Uterus (tissue), 4 donors: ENCODE data around the gene CACNA1C. TPM values are rescaled to one million over a fixed set of nuclear protein-coding genes. Genes with fewer than 3 reads are reported as not detected.

ENCODE experiments used
- DNase-seq, 2 donors: peaks; one replicate each; pipeline ENCODE4 v3.0.0-alpha.2; 2019 to 2020
- H3K27ac ChIP-seq, 2 donors: fragments of 200-600 bp; sonication (generic); 1 replicate in 1 of 2; 2 replicates in 1 of 2; pipeline ENCODE4 v1.5.1; 2016 to 2018
- H3K27me3 ChIP-seq, 2 donors: fragments of 200-600 bp; sonication (generic); one replicate each; pipeline ENCODE4 v1.5.1; 2018 to 2019; ENCODE audit warnings: control low read depth in 1 of 2
- H3K36me3 ChIP-seq, 2 donors: fragments of 200-600 bp; sonication (generic); one replicate each; pipeline ENCODE4 v1.5.1; 2019; ENCODE audit warnings: control low read depth in 1 of 2
- H3K4me1 ChIP-seq, 2 donors: fragments of 200-600 bp; sonication (generic); one replicate each; pipeline ENCODE4 v1.5.1; 2018 to 2019; ENCODE audit warnings: control low read depth in 1 of 2
- H3K4me3 ChIP-seq, 2 donors: fragments of 200-600 bp; sonication (generic); 1 replicate in 1 of 2; 2 replicates in 1 of 2; pipeline ENCODE4 v1.5.1; 2018 to 2019; ENCODE audit warnings: mild to moderate bottlenecking in 1 of 2
- H3K9me3 ChIP-seq, 2 donors: fragments of 200-600 bp; sonication (generic); one replicate each; pipeline ENCODE4 v1.5.1; 2019; ENCODE audit warnings: control low read depth in 1 of 2
- POLR2A ChIP-seq, 2 donors: fragments of 450-650 bp; IDR thresholded peaks; one replicate each; pipeline ENCODE4 v1.6.1; 2016; ENCODE audit warnings: antibody characterized with exemption in 2 of 2, mild to moderate bottlenecking in 1 of 2, moderate library complexity in 1 of 2
- intact Hi-C: fragments of 100-400 bp; cut with DNase I; formaldehyde crosslinking; loops from one replicate; pipeline ENCODE4 v1.15.1; 2023; ENCODE audit warnings: low total_unique reads
- total RNA-seq, 4 donors: library from RNA; depleted of rRNA in 3 of 4; stranded (reverse); fragments of >200 nt in 3 of 4; gene quantifications; one replicate each; pipeline versions ENCODE4 v1.1.0 to v1.2.4, GENCODE V29; 2014 to 2023
- TF ChIP-seq, protein P1 (sequence below), 4 experiments: fragments of 200-600 bp in 2 of 4; fragments of 450-650 bp in 2 of 4; sonication (generic) in 2 of 4; IDR thresholded peaks; one replicate each; pipeline ENCODE4 v1.5.1; 2016 to 2019; ENCODE audit warnings: antibody characterized with exemption in 4 of 4, mild to moderate bottlenecking in 2 of 4, moderate library complexity in 1 of 4
- donor health status: DM: yes; HTN: yes; CAD: no.

The CACNA1C gene
- total RNA-seq, 4 donors from 2014 or later: 15.9 to 121 (median 32.1) TPM

GRCh38 chr12:2618291-2618995, 565.7 kb downstream of the CACNA1C start:
- H3K36me3 ChIP-seq: no peaks in the 10 kb centered on the region
- TF ChIP-seq, protein P1, sequence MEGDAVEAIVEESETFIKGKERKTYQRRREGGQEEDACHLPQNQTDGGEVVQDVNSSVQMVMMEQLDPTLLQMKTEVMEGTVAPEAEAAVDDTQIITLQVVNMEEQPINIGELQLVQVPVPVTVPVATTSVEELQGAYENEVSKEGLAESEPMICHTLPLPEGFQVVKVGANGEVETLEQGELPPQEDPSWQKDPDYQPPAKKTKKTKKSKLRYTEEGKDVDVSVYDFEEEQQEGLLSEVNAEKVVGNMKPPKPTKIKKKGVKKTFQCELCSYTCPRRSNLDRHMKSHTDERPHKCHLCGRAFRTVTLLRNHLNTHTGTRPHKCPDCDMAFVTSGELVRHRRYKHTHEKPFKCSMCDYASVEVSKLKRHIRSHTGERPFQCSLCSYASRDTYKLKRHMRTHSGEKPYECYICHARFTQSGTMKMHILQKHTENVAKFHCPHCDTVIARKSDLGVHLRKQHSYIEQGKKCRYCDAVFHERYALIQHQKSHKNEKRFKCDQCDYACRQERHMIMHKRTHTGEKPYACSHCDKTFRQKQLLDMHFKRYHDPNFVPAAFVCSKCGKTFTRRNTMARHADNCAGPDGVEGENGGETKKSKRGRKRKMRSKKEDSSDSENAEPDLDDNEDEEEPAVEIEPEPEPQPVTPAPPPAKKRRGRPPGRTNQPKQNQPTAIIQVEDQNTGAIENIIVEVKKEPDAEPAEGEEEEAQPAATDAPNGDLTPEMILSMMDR (IDR thresholded peaks at IDR 0.05): no peak
- no peak for TF ChIP-seq POLR2A (IDR thresholded peaks at IDR 0.05)
- no peaks in the 10 kb centered on the region for H3K4me1 ChIP-seq
- H3K27me3 ChIP-seq: no peaks in the 10 kb centered on the region
- no peak overlapping the region for H3K27ac ChIP-seq
- intact Hi-C loops: no loop called here
- no peak for DNase-seq
- no peaks in the 10 kb centered on the region for H3K9me3 ChIP-seq
- H3K4me3 ChIP-seq: no peak overlapping the region

DNA sequence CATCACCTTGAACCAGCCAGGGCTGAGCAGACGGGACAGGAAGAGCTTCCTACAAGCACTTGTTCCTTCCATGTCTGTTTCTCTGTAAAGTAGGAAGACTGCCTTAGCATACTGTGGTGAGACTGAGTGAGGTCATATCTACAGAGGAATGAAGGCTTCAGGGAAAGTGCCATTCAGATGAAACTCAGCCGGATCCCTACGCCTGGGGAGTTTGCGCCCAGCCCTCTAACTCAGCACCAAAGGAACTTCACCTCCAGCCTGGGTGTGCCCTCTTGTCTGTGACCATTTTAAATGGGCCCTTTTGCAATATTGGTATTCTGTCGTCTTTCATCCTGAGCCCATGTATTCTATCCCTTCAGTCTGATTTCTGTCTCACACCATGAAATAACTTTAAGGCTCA, 566.3 kb downstream of the CACNA1C start:
- no peaks in the 10 kb centered on the region for H3K27me3 ChIP-seq
- no peak overlapping the region for H3K4me3 ChIP-seq
- TF ChIP-seq POLR2A (IDR thresholded peaks at IDR 0.05): no peak
- TF ChIP-seq, protein P1 (IDR thresholded peaks at IDR 0.05): no peak
- H3K9me3 ChIP-seq: no peaks in the 10 kb centered on the region
- no peak overlapping the region for H3K27ac ChIP-seq
- H3K4me1 ChIP-seq: no peaks in the 10 kb centered on the region
- DNase-seq: no peak
- no peaks in the 10 kb centered on the region for H3K36me3 ChIP-seq
- intact Hi-C loops: no loop called here

GRCh38 chr12:2622460-2622859, 569.7 kb downstream of the CACNA1C start:
- no peak overlapping the region for H3K27ac ChIP-seq
- H3K27me3 ChIP-seq: no peaks in the 10 kb centered on the region
- H3K4me1 ChIP-seq: no peaks in the 10 kb centered on the region
- no peak overlapping the region for H3K4me3 ChIP-seq
- no peak for DNase-seq
- no peaks in the 10 kb centered on the region for H3K36me3 ChIP-seq
- no peaks in the 10 kb centered on the region for H3K9me3 ChIP-seq
- TF ChIP-seq POLR2A (IDR thresholded peaks at IDR 0.05): no peak
- TF ChIP-seq, protein P1 (IDR thresholded peaks at IDR 0.05): no peak
- intact Hi-C loops: no loop called here

- H3K27ac ChIP-seq: no peak overlapping the region
- H3K4me3 ChIP-seq: no peak overlapping the region
- no peaks in the 10 kb centered on the region for H3K9me3 ChIP-seq
- no peak for DNase-seq
- intact Hi-C loops: no loop called here
- TF ChIP-seq, protein P1 (IDR thresholded peaks at IDR 0.05): no peak
- no peak for TF ChIP-seq POLR2A (IDR thresholded peaks at IDR 0.05)
- no peaks in the 10 kb centered on the region for H3K36me3 ChIP-seq
- no peaks in the 10 kb centered on the region for H3K4me1 ChIP-seq
- H3K27me3 ChIP-seq: no peaks in the 10 kb centered on the region
These were observed 570.7 kb downstream of the CACNA1C start for GRCh38 chr12:2623472-2623871.

- intact Hi-C loops: no loop called here
- DNase-seq: no peak
- no peak overlapping the region for H3K4me3 ChIP-seq
- H3K4me1 ChIP-seq: no peaks in the 10 kb centered on the region
- H3K27me3 ChIP-seq: no peaks in the 10 kb centered on the region
- H3K9me3 ChIP-seq: no peaks in the 10 kb centered on the region
- H3K27ac ChIP-seq: no peak overlapping the region
- no peaks in the 10 kb centered on the region for H3K36me3 ChIP-seq
- TF ChIP-seq POLR2A (IDR thresholded peaks at IDR 0.05): no peak
- TF ChIP-seq, protein P1 (IDR thresholded peaks at IDR 0.05): no peak
These were observed 571.9 kb downstream of the CACNA1C start for GRCh38 chr12:2624543-2625288.
